Karpas-422 (cell line): ENCODE data around the gene FBF1. TPM values are rescaled to one million over a fixed set of nuclear protein-coding genes. Genes with fewer than 3 reads are reported as not detected.
"Not testable (repeated sequence)": the region's sequence is repeated elsewhere in the genome, so short reads cannot be mapped to it uniquely, and the experiment has no call there.

Experiments used
- DNase-seq: peaks from one replicate; pipeline ENCODE4 v3.0.0-alpha.2; 2015
- H2AFZ ChIP-seq: fragments of 200-600 bp; sonication (generic); 2 replicates; pipeline ENCODE4 v1.6.1; 2014; ENCODE audit warnings: antibody characterized with exemption, low read length, mixed read lengths
- H3K27ac ChIP-seq: fragments of 200-600 bp; sonication (generic); 2 replicates; pipeline ENCODE4 v1.5.1; 2014; ENCODE audit warnings: mild to moderate bottlenecking, low read length, moderate library complexity
- H3K27me3 ChIP-seq: fragments of 200-600 bp; sonication (generic); 2 replicates; pipeline ENCODE4 v1.6.1; 2014; ENCODE audit warnings: low read length, mixed read lengths
- H3K36me3 ChIP-seq: fragments of 200-600 bp; sonication (generic); 2 replicates; pipeline ENCODE4 v1.6.1; 2014; ENCODE audit warnings: low read length, mixed read lengths; ENCODE audit not compliant: insufficient read depth
- H3K4me1 ChIP-seq: fragments of 200-600 bp; sonication (generic); 2 replicates; pipeline ENCODE4 v1.6.1; 2014; ENCODE audit warnings: mild to moderate bottlenecking, low read length, mixed read lengths
- H3K4me2 ChIP-seq: fragments of 200-600 bp; sonication (generic); 2 replicates; pipeline ENCODE4 v1.6.1; 2014; ENCODE audit warnings: low read length, low read depth, mild to moderate bottlenecking; ENCODE audit not compliant: poor library complexity, severe bottlenecking
- H3K4me3 ChIP-seq: fragments of 200-600 bp; sonication (generic); 2 replicates; pipeline ENCODE4 v1.5.1; 2014; ENCODE audit warnings: mild to moderate bottlenecking, antibody characterized with exemption, low read length, mixed read lengths
- H3K79me2 ChIP-seq: fragments of 200-600 bp; sonication (generic); 2 replicates; pipeline ENCODE4 v1.6.1; 2014; ENCODE audit warnings: mild to moderate bottlenecking, low read length, mixed read lengths
- H3K9ac ChIP-seq: fragments of 200-600 bp; sonication (generic); 2 replicates; pipeline ENCODE4 v1.6.0; 2014; ENCODE audit warnings: low read length
- H3K9me2 ChIP-seq: fragments of 200-600 bp; sonication (generic), shearing (Covaris generic); replicated peaks from 2 replicates; pipeline ENCODE4 v1.6.0; 2014; ENCODE audit warnings: mild to moderate bottlenecking, low read length, moderate library complexity; ENCODE audit not compliant: insufficient read depth
- H3K9me3 ChIP-seq: fragments of 300-700, 200-600 bp; sonication (generic); 2 replicates; pipeline ENCODE4 v1.6.1; 2014; ENCODE audit warnings: low read length, mixed read lengths
- H4K20me1 ChIP-seq: fragments of 200-600 bp; sonication (generic); 2 replicates; pipeline ENCODE4 v1.6.1; 2014; ENCODE audit warnings: mild to moderate bottlenecking, antibody characterized with exemption, low read length, low read depth; ENCODE audit not compliant: insufficient read depth
- total RNA-seq: library from RNA; depleted of rRNA; stranded (reverse); fragments of >200 nt; shearing (Covaris generic); gene quantifications from 2 replicates; pipeline ENCODE4 v1.2.3, GENCODE V29; 2014; ENCODE audit warnings: low replicate concordance

Gene FBF1
- total RNA-seq, 1 experiment from 2014 or later = 13.5 TPM

- no peak overlapping the region for H3K4me2 ChIP-seq
- H3K9ac ChIP-seq = no peak overlapping the region
- no peak for DNase-seq
- no peaks in the 10 kb centered on the region; the same call in 1 of the 2 replicates for H3K36me3 ChIP-seq
- no peaks in the 10 kb centered on the region for H3K9me2 ChIP-seq
- peaks cover 5% of the 10 kb centered on the region; the same call in 1 of the 2 replicates for H4K20me1 ChIP-seq
- no peaks in the 10 kb centered on the region for H3K27me3 ChIP-seq
- H3K27ac ChIP-seq = no peak overlapping the region
- H2AFZ ChIP-seq = no peak overlapping the region
- H3K4me1 ChIP-seq = peaks cover 26% of the 10 kb centered on the region
- H3K4me3 ChIP-seq = no peak overlapping the region
- no peaks in the 10 kb centered on the region for H3K9me3 ChIP-seq
- H3K79me2 ChIP-seq = peaks cover 23% of the 10 kb centered on the region
These were observed 48.2 kb downstream of the FBF1 start for GRCh38 chr17:75892556-75893224.

GRCh38 chr17:75891605-75892555, 49.0 kb downstream of the FBF1 start:
- no peak for DNase-seq
- H3K4me2 ChIP-seq = no peak overlapping the region
- no peak overlapping the region for H3K4me3 ChIP-seq
- peaks cover 23% of the 10 kb centered on the region for H3K79me2 ChIP-seq
- H3K27ac ChIP-seq = no peak overlapping the region
- H4K20me1 ChIP-seq = peaks cover 5% of the 10 kb centered on the region; the same call in 1 of the 2 replicates
- H2AFZ ChIP-seq = no peak overlapping the region
- H3K4me1 ChIP-seq = peaks cover 19% of the 10 kb centered on the region
- no peaks in the 10 kb centered on the region for H3K9me2 ChIP-seq
- H3K27me3 ChIP-seq = no peaks in the 10 kb centered on the region
- H3K9me3 ChIP-seq = no peaks in the 10 kb centered on the region
- no peak overlapping the region for H3K9ac ChIP-seq
- H3K36me3 ChIP-seq = no peaks in the 10 kb centered on the region; the same call in 1 of the 2 replicates

- H3K27me3 ChIP-seq = no peaks in the 10 kb centered on the region
- H3K27ac ChIP-seq = no peak overlapping the region
- H3K9ac ChIP-seq = no peak overlapping the region
- H4K20me1 ChIP-seq = peaks cover 5% of the 10 kb centered on the region; the same call in 1 of the 2 replicates
- no peaks in the 10 kb centered on the region for H3K9me2 ChIP-seq
- no peak overlapping the region for H3K4me3 ChIP-seq
- H3K4me1 ChIP-seq = peaks cover 19% of the 10 kb centered on the region
- no peaks in the 10 kb centered on the region; the same call in 1 of the 2 replicates for H3K36me3 ChIP-seq
- peaks cover 20% of the 10 kb centered on the region for H3K79me2 ChIP-seq
- DNase-seq = no peak
- no peak overlapping the region for H2AFZ ChIP-seq
- no peak overlapping the region for H3K4me2 ChIP-seq
- H3K9me3 ChIP-seq = no peaks in the 10 kb centered on the region
These were observed 49.7 kb downstream of the FBF1 start for GRCh38 chr17:75891022-75891604.

DNA sequence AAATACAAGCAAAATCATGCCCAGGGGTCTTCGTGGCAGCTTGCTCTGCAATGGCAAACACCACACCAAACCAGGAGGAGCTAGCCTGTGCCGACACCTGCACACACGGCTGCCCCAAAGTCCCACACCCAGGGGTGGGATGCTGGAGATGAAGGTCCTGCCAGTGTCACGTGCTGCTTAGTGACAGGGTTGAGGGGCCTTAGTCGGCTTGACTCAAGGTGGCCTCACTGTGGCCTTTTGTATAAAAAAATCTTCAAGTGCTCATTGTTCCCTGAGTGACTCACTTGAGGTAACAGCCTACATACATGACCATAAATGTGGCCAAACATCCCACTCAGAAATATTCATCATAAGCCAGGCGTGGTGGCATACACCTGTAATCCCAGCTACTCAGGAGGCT, 51.4 kb downstream of the FBF1 start:
- Histone ChIP-seq H3K9me2 (no peaks in the 10 kb centered on the region), H3K9me3 (no peaks in the 10 kb centered on the region), H3K4me2 (no peak overlapping the region), H3K27me3 (no peaks in the 10 kb centered on the region), H4K20me1 (peaks cover 5% of the 10 kb centered on the region; the same call in 1 of the 2 replicates), H3K36me3 (no peaks in the 10 kb centered on the region; the same call in 1 of the 2 replicates), H3K27ac (no peak overlapping the region), H2AFZ (no peak overlapping the region), H3K4me1 (peaks cover 6% of the 10 kb centered on the region), H3K9ac (no peak overlapping the region), H3K4me3 (no peak overlapping the region), H3K79me2 (peaks cover 4% of the 10 kb centered on the region)
- DNase-seq = no peak

DNA sequence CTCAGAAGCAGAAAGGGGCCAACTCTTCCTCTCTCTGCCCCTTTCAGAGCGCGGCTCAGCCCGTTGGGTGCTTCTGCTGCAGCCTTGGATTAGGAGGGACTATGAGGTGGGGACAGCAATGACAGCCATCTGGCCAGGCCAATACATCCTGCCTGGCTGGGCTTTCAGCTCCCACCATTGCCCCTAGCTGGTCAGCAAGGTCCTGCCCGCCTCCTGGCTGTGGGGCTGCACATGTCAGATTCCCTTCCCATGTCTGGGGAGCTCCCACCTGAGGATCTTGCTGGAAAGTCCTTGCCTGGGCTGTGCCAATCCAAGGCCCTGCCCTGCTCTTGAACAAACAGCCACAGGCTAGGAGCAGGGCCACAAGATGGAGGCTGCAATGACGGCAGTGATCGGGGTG, 52.4 kb downstream of the FBF1 start:
- Histone ChIP-seq H3K9me2 (no peaks in the 10 kb centered on the region), H3K9ac (no peak overlapping the region)
- no peak for DNase-seq

DNA sequence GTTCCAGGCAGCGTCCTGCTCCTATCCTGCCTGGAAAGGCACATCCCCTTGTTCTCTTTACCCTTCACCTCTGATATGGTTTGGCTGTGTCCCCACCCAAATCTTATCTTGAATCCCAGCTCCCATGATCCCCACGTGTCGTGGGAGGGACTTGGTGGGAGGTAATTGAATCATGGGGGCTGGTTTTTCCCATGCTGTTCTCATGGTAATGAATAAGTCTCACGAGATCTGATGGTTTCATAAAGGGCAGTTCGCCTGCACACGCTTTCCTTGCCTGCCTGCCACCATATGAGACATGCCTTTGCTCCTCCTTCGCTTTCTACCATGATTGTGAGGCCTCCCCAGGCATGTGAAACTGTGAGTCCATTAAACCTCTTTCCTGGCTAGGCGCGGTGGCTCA, 55.0 kb downstream of the FBF1 start:
- not testable (repeated sequence) for H3K4me2 ChIP-seq, H3K9ac ChIP-seq, H4K20me1 ChIP-seq, H3K9me3 ChIP-seq, H3K27me3 ChIP-seq, DNase-seq, H3K36me3 ChIP-seq, H3K9me2 ChIP-seq, H3K4me1 ChIP-seq, H3K4me3 ChIP-seq, H2AFZ ChIP-seq, H3K27ac ChIP-seq, H3K79me2 ChIP-seq

More for the DNA sequence above, 52.4 kb downstream of the FBF1 start:
- Histone ChIP-seq H3K27ac (no peak overlapping the region), H3K4me1 (no peaks in the 10 kb centered on the region), H3K4me2 (no peak overlapping the region), H2AFZ (no peak overlapping the region), H4K20me1 (peaks cover 5% of the 10 kb centered on the region; the same call in 1 of the 2 replicates), H3K36me3 (no peaks in the 10 kb centered on the region; the same call in 1 of the 2 replicates), H3K27me3 (no peaks in the 10 kb centered on the region), H3K9me3 (no peaks in the 10 kb centered on the region), H3K79me2 (no peaks in the 10 kb centered on the region), H3K4me3 (no peak overlapping the region)

GRCh38 chr17:75885431-75885830, 55.4 kb downstream of the FBF1 start:
- no peaks in the 10 kb centered on the region for H3K9me2 ChIP-seq

More at GRCh38 chr17:75885431-75885830, 55.4 kb downstream of the FBF1 start:
- no peaks in the 10 kb centered on the region for H3K27me3 ChIP-seq
- no peak overlapping the region for H2AFZ ChIP-seq
- H4K20me1 ChIP-seq = no peaks in the 10 kb centered on the region
- H3K27ac ChIP-seq = no peak overlapping the region
- no peak for DNase-seq
- no peak overlapping the region for H3K4me2 ChIP-seq
- H3K4me1 ChIP-seq = no peaks in the 10 kb centered on the region
- H3K79me2 ChIP-seq = no peaks in the 10 kb centered on the region
- no peaks in the 10 kb centered on the region for H3K9me3 ChIP-seq
- H3K36me3 ChIP-seq = no peaks in the 10 kb centered on the region; the same call in 1 of the 2 replicates
- H3K4me3 ChIP-seq = no peak overlapping the region
- H3K9ac ChIP-seq = no peak overlapping the region
